ENCODE data around the gene ABR.
A peak's percentile ranks its signal among the peaks of the same experiment; 100 is the strongest.

The ABR gene

DNA sequence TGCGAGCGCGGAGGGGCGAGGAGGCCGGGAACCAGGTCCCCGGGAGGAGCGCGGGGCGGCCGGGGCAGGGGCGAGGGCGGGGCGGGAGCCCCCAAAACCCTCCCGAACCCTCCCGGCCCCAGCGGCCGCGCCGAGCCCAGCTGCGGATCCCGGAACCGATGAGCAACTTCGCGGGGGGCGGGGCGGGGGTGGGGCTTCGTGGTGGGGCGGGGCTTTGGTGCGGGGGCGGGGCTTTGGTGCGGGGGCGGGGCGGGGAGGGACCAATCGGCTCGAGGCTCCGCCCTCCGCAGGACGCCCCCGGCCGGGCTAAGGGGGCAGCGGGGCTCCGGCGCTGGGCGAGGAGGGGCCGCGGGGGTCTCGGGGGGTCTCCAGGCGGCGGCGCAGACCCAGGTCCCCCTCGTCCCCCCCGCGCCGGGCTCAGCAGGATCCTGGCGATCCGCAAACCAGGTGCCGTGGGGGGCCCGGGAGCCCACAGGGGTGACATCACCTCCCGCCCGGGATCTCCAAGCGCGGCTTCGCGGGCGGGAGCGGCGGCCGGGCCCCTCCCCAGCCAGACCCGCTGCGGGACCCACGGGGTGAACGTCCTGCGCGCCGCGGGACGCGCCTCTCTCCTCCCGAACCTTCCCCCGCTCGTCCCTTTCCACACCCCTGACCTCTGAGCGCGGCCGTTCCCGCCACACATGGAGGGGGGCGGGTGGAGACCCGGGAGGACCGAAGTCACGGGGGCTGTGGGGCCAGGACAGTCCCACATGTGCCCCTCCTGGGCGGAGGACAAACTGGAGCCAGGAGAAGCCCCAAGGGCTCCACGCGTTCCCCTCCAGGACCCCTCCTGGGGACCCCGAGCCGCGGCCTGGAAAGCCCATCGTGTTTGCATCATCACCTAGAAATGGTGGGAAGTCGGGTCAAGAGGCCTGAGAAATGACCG lies at the start of gene ABR:
Gene ABR, minus strand, starts transcription at position 164 of the 925 bp plus-strand sequence. CDS start 254 bp downstream, outside the sequence.
- no peak for DNase-seq (ENCODE audit: low read depth)

- DNase-seq (ENCODE audit: low read depth), result no peak
These were observed 49.6 kb upstream of the ABR start for GRCh38 chr17:1229349-1229899.

DNA sequence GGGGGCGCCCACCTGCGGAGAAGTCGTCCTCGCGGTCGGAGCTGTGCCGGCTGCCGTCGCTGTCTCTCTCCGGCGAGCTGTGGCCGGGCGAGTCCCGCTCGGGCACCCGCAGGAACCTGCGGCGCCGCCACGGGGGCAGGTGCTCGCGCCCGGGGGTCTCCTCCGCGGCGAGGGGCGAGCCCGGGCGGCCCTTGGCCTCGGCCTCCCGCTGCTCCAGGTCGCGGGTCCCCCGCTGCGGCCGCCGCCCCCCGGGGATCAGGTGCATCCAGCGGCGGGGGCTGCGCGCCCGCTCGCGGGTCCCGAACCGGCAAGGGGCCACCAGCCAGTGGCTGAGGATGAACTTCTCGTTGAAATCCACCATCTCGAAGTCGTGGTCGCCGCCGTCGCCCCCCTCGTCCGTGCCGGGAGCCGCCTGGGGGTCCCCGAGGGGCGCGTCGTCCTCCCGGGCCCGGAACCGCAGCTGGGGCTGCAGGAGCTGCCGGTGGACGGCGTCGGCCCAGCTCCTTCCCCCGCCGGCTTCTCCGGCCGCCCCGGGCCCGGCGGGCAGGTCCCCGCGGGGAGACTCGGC lies 49.1 kb upstream of the ABR start:
- DNase-seq (ENCODE audit: low read depth), result no peak

GRCh38 chr17:1227917-1228780 lies 48.4 kb upstream of the ABR start:
- DNase-seq (ENCODE audit: low read depth), result no peak

DNA sequence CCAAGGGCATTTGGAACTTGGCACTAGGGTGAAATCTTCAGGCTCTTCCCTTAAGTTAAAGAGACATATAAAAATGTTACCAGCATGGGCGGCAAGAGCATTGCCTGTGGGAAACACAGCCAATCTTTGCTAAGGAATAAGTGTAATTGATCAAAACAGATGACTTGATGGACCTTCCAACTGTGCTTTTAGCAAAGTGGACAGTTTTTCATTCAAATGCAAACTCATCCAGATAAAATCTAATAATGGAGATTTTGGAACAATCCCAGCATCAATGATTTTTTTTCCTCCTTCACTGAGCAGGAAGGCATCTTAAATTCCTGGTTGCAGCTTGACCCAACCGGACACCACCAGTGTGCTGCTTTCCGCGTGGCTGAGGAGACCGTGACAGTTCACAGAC lies 47.6 kb upstream of the ABR start:
- no peak for DNase-seq (ENCODE audit: low read depth)

GRCh38 chr17:1226308-1226707 lies 46.5 kb upstream of the ABR start:
- DNase-seq (ENCODE audit: low read depth), result no peak

- no peak for DNase-seq (ENCODE audit: low read depth)
These were observed 44.5 kb upstream of the ABR start for GRCh38 chr17:1224330-1224729.

- DNase-seq (ENCODE audit: low read depth), result no peak
These were observed 43.9 kb upstream of the ABR start for GRCh38 chr17:1223662-1224061.

DNA sequence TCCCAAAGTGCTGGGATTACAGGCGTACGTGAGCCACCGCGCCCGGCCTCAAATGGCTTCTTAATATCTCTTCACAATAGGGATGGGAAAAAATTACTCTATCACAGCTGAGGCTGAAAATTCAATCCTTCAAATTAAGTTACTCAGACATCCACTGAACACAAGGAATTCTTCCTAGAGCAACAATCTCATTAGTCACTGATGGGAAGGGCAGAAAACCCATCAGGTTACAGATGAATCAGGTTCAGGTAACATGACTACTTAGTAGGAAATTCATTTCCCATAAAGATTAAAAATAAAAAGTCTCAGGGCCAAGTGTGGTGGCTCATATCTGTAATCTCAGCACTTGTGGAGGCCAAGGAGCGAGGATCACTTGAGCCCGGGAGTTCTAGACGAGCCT lies 42.5 kb upstream of the ABR start:
- no peak for DNase-seq (ENCODE audit: low read depth)

DNA sequence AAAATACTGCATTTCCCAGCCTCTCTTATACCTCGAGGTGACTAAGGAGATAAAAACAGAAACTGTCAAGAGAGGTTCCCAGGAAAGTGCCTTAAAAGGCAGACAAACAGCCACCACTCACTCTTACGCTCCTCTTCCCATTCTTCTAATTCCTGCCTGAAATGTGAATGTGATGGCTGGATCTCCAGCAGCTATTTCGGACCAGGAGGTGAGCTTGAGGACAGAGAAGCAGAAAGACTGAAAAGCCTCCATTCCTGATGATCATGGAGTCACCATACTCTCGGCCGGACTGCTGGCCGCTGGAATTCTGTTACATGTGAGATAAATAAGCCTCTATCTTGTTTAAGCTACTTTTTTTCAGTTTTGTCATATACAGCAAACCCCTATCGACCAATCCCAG lies 41.4 kb upstream of the ABR start:
- no peak for DNase-seq (ENCODE audit: low read depth)

GRCh38 chr17:1220346-1220745 lies 40.6 kb upstream of the ABR start:
- DNase-seq (ENCODE audit: low read depth), result no peak

DNA sequence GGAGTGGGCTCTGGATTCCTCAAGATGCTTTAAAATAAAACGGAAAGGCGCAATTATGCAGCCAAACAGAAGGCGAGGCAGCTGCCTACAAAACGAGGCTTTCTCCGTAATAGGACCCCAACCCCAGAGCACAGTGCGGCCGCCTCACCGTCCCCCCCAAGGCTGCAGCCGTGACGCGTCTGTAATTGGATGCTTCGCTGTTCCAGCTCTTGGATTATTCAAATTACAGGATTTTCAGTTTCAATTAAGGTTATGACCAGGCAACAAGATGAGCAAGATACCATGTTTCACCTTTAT lies 37.3 kb upstream of the ABR start:
- no peak for DNase-seq (ENCODE audit: low read depth)

DNA sequence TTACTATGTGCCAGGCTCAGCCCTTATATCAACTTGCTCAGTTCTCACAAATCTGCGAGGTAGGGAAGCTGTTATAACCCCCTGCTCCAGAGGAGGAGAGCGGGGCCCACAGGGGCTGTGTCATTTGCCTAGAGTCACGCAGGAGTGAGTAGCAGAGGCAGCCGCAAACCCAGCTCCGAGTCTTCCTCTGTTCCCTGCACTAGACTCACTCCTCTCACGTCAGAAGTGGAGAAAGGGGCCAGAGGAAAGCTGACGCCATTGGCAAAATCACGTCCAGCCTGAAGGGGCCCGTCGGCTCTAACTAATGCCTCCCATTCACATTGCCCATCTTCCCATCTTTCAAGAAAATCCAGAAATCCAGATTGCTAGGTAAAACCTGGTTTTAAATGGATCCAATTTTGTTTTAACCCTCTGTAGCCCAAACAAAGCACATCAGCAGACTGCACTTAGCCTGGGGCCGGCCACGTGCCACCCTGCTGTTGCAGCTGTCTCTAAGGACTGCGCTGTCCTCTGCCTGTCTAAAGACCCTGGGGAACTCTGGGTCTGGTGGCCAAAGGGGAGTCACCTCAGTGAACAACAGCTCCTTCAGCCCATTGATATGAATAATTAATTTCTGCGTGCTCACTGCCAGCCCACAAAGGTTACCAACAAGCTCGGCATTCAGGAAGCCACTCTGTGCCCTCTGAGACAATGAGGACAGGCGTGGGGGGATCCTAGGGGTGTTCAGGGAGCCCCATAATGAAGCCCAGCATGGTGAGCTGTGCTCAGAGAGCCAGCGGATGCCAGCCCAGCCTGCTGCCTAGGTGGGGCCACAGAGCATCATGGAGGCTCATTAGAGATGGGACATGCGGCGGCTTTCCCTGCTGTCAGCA lies 36.7 kb upstream of the ABR start:
- no peak for DNase-seq (ENCODE audit: low read depth)

DNA sequence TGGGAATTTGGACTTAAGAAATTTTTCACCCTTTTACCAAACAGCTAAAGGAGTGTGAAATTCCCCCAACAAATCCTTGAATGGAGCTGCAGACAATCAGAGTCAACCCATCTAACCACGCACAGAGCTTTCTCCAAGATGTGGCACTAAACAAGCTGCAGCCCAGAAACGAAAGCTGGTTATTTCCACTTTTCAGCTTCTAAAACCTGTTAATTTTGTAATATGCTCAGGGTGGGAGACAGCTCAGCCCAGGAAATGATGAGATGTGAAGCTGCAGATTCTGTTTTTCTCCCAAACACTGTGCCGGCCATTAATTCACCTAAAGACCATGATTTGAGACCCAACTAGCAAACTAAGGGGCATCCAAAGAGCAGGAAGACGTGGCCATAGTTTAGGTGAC lies 33.2 kb upstream of the ABR start:
- no peak for DNase-seq (ENCODE audit: low read depth)

DNA sequence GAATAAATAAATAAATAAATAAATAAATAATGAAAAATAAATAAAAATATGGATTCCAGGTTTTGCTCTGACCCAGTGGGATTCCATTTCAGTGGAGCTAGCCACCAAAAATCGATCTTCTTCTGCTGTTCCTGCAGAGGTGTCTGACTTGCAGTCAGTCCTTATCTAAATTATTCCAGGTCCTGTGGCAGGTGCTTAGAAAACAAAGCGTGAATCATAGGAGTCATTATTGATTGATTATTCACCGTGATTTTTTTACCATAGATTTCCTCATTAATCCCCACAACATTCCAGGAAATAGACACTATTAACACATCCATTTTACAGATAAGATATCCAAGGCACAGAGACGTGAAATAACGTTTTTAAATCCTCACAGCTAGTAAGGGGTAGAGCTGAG lies 31.5 kb upstream of the ABR start:
- no peak for DNase-seq (ENCODE audit: low read depth)

DNA sequence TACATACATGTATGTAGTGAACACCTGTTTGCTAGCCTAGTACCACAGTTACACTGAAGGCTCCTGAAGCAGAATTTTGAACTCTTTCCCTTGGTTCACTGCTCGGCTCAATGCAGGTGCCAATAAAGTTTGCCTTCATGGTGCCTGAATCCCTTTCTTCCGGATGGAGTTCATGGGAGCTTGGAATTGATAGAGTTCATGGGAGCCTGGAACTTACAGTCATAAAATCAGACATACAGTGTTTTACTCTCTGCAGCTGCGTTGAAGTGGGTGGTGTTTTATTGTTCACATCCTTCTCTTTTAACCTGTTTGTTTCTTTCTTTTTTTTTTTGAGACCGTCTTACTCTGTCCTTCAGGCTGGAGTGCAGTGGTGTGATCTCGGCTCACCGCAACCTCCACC lies 29.2 kb upstream of the ABR start:
- no peak for DNase-seq (ENCODE audit: low read depth)

GRCh38 chr17:1206026-1206777 lies 26.4 kb upstream of the ABR start:
- no peak for DNase-seq (ENCODE audit: low read depth)

GRCh38 chr17:1203967-1204291 lies 24.1 kb upstream of the ABR start:
- no peak for DNase-seq (ENCODE audit: low read depth)

GRCh38 chr17:1203111-1203966 lies 23.6 kb upstream of the ABR start:
- peak; percentile 71 for DNase-seq (ENCODE audit: low read depth)

DNA sequence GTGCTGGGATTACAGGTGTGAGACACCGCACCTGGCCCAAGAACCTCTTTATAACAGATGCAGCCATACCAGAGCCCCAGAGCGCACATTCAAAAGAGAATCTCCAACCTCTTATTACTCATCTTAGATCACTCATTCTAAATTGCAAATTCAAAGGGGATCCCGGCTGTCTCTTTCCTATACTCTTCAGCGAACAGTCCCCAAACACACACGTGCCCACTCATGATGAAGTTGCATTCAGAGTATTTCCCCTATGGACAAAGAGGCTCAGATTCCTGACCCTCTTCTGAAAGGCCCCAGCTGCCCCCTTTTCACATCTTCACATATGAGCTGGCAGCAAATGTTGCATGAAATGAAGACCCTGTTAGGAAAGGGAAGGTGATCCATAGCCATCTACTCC lies 22.5 kb upstream of the ABR start:
- no peak for DNase-seq (ENCODE audit: low read depth)
